Lower leg skin (tissue), 3 donors: ENCODE results near the gene ADGRA1.

Experiments
- POLR2A ChIP-seq, 2 donors: fragments of 450-650 bp; IDR thresholded peaks; one replicate each; pipeline ENCODE4 v1.6.1; 2016 to 2017; ENCODE audit warnings: antibody characterized with exemption in 2 of 2, mild to moderate bottlenecking in 1 of 2, moderate library complexity in 1 of 2
- TF ChIP-seq, protein P1 (sequence below), 3 donors: fragments of 450-650 bp; IDR thresholded peaks; one replicate each; pipeline ENCODE4 v1.5.1; 2016; ENCODE audit warnings: antibody characterized with exemption in 3 of 3, mild to moderate bottlenecking in 3 of 3, moderate library complexity in 2 of 3

GRCh38 chr10:133154411-133154810, 66.7 kb downstream of the ADGRA1 start:
- no peak for TF ChIP-seq POLR2A (IDR thresholded peaks at IDR 0.05)
- TF ChIP-seq, protein P1, sequence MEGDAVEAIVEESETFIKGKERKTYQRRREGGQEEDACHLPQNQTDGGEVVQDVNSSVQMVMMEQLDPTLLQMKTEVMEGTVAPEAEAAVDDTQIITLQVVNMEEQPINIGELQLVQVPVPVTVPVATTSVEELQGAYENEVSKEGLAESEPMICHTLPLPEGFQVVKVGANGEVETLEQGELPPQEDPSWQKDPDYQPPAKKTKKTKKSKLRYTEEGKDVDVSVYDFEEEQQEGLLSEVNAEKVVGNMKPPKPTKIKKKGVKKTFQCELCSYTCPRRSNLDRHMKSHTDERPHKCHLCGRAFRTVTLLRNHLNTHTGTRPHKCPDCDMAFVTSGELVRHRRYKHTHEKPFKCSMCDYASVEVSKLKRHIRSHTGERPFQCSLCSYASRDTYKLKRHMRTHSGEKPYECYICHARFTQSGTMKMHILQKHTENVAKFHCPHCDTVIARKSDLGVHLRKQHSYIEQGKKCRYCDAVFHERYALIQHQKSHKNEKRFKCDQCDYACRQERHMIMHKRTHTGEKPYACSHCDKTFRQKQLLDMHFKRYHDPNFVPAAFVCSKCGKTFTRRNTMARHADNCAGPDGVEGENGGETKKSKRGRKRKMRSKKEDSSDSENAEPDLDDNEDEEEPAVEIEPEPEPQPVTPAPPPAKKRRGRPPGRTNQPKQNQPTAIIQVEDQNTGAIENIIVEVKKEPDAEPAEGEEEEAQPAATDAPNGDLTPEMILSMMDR (IDR thresholded peaks at IDR 0.05): no peak
